ENCODE results near the gene TMEM250.

GRCh38 chr9:136081826-136082495, 36.7 kb downstream of the TMEM250 start:
- no peak for TF ChIP-seq ZFX (IDR thresholded peaks at IDR 0.05)
- TF ChIP-seq, protein P1, sequence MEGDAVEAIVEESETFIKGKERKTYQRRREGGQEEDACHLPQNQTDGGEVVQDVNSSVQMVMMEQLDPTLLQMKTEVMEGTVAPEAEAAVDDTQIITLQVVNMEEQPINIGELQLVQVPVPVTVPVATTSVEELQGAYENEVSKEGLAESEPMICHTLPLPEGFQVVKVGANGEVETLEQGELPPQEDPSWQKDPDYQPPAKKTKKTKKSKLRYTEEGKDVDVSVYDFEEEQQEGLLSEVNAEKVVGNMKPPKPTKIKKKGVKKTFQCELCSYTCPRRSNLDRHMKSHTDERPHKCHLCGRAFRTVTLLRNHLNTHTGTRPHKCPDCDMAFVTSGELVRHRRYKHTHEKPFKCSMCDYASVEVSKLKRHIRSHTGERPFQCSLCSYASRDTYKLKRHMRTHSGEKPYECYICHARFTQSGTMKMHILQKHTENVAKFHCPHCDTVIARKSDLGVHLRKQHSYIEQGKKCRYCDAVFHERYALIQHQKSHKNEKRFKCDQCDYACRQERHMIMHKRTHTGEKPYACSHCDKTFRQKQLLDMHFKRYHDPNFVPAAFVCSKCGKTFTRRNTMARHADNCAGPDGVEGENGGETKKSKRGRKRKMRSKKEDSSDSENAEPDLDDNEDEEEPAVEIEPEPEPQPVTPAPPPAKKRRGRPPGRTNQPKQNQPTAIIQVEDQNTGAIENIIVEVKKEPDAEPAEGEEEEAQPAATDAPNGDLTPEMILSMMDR (conservative IDR thresholded peaks at IDR 0.05) = no peak
